HG03103 (cell line): ENCODE data around the gene STXBP5.

ENCODE experiments used
- ATAC-seq: cut with Tn5 transposase; IDR thresholded peaks from one replicate; pipeline ENCODE4 v1.9.1; 2021; ENCODE audit warnings: low read depth; ENCODE audit not compliant: unreplicated experiment

The STXBP5 gene

DNA sequence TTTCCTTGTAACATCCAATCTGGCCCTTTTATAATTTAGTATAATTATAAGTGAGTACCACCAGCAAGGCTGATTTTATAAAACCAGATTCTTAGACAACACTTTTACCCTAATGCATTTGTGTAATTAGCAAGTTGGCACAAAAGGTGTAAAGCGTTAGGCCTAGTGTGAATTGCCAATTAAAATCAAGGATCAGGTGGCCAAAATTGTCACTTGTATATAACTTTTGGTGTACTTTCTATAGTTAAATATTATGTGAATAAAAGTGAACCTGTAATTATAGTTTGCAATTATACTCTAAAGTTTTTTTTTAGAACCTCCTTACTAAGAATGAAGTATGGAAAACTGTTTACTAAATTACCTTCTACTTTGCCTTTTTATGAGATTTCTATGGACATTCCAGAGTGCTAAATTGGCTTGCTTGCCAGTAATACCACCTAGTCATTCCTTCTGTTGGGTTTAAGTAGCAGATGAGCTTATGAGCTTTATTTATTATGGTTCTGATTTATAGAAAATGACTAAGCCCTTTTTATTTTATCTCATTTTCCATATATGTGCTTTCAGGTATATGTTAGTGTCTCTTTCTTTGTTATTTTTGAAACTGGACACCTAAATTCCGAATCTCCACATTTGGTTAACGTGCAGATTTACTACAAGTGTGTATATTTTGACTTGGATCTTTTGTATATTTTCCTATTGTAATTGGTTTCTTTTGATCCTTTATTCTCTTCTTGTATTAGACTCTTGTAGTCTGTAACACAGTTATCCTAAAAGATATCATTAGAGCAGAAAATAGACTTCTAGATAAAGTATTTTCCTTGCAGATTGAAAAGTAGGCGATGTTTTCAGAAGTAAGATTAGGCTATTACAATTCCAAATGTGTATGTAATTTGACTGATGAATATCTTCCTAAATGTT lies 3.9 kb downstream of the STXBP5 start:
- no peak for ATAC-seq

DNA sequence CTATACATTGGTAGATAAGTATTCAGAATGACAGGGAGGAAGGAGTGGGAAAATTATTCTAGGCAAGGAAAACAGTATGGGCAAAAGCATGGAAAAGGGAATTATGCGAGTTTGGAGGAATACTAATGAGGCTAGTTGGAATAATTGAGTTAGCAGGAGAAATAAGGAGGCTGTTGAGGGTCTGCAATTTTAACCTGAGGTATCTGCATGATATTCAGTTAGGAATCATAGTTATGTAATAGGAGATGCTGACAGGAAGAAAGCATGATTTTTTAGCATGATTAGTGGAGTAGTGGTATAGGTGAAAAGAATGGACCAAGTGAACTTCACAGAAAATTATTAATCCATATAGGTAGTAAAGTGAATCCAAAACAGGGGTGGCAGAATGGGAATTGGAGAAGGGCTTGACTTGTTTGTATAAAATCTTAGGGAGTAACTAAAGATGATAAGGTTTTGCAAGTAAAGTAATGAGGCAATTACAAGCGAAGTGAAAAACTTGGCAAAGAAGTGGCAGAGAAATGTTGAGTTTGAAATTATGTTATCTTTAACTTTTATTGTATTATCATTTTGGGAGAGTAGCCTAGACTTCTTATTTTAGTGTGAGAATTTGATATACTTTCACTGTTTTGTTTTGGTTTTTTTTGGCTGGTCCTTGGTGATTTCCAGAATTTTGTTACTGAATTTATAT lies 5.7 kb downstream of the STXBP5 start:
- ATAC-seq = no peak

DNA sequence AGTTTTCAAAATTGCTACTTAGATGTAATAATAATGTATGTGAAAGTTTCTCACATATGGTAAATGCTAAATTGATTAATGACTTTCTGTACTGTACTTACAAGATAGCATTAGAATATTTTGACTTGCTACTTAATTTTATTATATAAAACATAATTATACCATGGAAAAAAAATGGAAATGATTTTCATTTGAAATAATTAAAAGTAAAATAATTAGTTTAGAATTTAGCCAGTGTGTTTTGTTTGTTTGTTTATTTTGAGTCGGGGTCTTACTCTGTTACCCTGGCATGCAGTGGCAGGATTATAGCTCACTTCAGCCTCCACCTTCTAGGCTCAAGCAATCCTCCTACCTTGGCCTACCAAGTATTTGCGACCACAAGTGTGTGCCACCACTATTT lies 7.1 kb downstream of the STXBP5 start:
- no peak for ATAC-seq

DNA sequence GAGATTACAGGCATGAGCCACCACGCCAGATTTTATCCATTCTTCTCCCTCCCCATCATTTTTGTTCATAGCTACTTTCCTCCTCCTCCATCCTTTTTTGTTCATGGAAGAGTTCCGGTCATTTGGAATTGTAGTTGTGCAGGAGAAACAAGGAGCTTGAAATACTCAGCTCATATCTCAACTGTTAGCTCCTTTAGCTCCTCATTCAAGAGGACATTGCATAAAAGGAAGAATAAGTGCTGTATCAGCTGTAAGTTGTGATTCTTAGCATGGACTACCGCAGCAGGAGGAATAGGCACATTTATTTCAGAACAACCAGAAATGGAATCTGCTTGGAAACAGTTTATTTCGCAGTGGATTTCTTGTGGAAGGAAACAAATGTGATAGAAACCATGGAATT lies 7.6 kb downstream of the STXBP5 start:
- ATAC-seq = no peak

DNA sequence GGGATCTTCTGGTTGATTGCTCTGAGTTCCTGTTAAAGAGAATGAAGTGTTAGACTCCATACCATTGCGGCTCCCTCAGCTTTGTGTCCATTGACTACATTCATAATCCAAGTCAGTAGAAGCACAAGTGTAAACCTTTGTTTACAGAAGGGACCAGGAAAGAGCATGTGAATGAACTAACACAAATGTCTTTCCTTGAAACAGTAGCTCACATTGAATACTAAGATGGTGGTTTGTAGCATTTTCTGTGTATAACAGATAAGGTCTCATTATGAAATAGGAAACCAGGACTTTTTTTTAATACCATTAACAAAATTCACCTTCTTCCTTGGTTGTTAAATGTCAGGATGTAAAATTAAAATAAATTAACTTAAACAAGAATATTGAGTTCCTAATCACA lies 8.4 kb downstream of the STXBP5 start:
- ATAC-seq = no peak

DNA sequence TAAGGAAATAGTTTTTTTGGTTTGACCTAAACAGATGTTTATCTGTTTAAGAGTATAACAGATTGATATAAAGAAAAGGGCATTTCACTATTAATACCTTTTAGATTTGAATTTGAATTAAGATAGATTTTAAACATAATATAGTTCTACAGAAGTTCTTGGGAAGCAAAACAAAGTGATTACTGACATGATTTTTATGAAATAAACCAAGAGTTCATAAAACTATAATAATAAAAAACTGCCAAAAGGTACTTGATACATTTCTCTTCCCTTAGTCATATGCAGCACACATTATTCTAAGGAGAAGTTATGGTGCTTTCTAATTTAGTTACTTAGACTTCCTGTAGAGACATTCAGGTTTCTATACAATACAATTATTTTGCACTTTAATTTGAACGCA lies 9.6 kb downstream of the STXBP5 start:
- no peak for ATAC-seq

DNA sequence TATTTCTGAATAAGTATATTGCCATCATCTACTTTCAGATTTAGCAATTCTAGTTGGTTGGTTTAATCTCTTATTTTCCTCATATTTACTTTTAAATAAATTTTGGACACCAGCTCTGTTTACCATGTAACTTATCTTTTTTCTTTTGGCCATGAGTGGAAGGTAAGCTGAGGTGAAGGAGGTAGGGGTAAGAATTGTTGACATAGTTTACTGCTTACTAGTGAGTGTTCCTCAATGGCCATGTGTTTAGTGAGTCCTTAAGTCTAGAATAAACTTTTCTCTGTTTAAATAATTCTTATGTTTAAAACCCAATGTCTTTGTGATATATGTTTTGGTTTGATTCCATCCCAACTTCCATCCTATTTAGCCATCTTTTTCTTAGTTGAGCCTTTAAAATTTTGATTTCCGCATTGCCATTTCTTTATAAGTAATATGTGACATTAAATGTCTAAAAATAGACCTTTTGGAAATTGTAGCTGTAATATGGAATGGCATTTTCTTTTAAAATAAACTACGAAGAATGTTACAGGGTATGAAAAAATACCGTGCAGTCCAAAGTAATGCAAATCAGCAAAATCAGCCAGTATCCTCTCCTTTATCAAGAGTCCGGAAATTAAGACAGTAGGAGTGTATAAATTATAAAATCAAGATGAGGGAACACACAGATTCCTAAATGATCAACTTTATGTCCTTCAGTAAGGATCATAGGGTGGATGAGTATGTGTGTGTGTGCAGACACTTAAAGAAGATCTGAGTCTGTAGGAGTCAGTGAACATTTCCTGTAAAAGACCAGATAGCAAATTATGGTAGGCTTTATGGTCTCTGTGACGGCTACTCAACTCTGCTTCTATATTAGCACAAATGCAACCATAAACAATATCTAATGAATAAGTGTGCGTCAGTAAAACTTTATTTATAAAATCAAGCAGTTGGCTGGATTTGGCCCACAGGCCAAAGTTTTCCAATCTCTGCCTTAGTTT lies 10.3 kb downstream of the STXBP5 start:
- ATAC-seq = no peak

DNA sequence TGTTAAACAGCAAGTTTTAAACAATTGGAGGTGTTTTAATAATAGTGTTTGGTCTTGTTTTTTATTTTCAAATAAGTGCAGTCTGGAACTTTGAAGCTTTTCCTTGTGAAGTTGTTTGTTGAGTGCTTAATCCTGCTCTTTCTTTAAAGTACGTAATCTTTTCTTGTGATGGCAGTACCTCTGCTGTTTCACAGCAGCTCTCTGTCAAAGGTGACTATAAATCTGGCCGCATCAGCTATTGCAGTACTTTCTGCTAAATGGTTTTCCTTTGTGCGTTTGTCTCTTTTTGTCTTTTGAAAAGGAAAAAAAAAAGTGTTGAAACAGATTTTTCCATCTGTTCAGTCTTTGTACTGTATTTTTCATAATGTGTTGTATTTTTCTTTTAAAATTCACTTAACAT lies 12.7 kb downstream of the STXBP5 start:
- no peak for ATAC-seq

DNA sequence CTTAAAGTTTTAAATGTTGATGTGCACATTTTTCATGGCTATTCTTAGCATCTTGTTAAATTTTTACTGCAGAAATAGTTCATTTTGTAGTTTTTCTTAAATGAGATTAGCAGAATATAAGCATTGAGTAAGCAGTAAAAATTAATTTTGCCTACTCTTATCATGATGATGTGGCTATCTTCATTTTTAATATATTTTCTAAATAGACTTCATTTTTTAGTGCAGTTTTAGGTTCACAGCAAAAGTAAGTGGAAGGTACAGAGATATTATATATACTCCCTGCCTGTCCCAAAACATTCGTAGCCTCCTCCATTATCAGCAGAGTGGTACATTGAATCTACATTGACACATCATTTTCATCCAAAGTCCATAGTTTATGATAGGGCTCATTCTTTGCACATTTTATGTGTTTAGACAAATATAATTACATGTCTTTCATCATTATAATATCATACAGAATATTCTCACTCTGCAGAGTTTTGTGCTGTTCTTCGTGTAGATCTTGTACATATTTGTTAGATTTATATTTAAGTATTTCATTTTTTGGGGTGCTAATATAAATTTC lies 13.7 kb downstream of the STXBP5 start:
- ATAC-seq = no peak

DNA sequence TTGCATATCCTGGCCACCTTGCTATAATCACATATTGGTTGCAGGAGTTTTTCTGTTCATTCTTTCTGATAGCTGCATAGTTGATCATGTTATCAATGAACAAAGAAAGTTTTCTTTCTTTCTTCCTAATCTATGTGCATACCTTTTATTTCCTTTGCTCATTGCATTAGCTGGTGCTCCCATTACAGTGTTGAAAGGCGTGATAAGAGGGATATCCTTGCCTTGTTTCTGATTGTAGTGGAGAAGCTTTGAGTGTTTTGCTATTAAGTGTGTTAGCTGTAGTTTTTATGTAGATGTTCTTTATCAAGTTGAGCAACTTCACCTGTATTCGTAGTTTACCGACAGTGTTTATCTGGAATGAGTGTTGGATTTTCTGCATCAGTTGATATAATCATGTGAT lies 14.6 kb downstream of the STXBP5 start:
- no peak for ATAC-seq

DNA sequence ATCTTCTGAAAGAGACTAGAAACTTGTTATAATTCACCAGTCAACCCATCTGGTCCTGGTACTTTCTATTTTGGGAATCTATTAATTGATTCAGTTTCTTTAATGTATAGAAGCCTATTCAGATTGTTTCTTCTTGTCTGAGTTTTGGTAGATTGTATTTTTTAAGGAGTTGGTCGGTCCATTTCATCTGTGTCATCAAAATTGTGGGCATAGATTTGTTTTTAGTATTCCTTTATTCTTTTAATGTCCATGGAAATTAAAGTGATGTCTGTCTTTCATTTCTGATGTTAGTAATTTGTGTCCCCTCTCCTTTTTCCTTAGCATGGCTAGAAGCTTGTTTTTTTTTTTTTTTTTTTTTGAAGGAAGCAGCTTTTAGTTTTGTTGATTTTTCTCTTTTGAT lies 15.2 kb downstream of the STXBP5 start:
- ATAC-seq = no peak

DNA sequence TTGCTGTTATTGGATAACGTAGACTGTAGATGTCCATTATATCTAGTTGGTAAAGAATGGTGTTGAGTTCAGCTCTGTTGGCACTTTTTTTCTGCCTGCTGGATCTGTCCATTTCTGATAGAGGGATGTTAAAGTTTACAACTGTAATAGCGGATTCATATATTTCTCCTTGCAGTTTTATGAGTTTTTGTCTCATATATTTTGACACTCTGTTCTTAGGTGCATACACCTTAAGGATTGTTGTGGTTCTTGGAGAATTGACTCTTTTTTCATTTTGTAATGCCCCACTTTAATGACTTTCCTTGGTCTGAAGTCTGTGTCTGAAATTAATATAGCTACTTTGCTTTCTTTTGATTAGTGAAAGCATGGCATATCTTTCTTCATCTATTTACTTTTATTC lies 16.1 kb downstream of the STXBP5 start:
- no peak for ATAC-seq

DNA sequence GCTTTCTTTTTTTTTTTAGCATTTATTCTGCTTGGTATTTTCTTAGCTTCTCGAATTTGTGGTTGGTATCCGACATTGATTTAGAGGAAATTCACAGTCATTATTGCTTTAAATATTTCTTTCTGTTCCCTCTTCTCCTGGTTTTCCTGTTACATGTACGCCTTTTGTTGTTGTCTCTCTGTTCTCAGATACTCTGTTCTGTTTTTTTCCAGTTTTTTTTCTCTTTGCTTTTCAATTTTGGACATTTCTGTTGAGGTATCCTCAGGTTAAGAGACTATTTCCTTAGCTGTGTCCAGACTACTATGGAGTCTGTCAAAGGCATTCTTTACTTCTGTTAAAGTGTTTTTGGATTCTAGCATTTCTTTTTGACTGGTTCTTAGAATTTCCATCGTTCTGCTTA lies 17.5 kb downstream of the STXBP5 start:
- ATAC-seq = no peak

DNA sequence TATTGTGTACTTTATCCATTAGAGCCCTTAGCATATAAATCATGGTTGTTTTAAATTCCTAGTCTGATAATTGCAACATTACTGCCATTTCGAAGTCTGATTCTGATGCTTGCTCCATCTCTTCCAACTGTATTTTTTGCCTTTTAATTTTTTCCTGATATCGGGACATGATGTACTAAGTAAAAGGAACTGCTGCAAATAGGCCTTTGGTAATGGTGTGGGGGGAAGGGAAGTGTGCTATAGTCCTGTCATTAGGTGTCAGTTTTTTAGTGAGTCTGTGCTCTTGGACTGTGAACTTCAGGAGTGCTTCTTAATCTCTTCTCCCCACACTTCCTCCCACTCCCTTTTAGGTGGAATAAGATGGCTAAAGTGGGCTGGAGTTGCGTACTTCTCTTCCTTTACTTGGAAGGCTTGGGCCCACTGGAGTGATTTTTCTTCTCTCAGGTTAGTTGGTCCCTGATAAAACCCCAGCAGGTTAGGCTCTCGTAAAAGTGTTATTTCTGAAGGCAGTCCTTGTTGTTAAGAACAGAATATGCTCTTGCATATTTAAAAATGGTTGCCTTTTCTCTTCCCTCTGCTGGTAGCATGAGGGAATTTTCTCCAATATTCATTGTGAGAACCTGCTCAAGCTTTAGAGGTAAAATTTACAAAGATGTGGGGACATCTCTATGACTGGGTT lies 18.1 kb downstream of the STXBP5 start:
- peak; percentile 55 for ATAC-seq

DNA sequence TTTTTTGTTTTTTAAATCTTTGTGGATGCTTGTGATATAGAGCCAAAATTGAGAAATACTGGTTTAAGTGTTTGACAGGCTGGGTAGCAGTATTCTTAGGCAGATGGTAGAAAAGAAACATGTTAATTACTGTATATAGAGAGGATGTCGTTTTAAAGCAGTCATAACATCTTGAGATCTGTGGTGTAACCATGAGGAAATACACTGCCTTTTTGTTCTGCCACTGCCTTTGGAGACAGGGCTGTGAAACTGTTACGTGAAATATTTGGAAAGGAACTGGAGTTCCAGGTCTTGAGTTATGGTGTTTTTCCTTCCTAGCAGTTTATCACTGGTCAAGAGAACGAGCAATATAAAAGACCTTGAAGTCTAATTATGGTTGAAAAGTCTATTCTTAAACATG lies 19.5 kb downstream of the STXBP5 start:
- no peak for ATAC-seq

DNA sequence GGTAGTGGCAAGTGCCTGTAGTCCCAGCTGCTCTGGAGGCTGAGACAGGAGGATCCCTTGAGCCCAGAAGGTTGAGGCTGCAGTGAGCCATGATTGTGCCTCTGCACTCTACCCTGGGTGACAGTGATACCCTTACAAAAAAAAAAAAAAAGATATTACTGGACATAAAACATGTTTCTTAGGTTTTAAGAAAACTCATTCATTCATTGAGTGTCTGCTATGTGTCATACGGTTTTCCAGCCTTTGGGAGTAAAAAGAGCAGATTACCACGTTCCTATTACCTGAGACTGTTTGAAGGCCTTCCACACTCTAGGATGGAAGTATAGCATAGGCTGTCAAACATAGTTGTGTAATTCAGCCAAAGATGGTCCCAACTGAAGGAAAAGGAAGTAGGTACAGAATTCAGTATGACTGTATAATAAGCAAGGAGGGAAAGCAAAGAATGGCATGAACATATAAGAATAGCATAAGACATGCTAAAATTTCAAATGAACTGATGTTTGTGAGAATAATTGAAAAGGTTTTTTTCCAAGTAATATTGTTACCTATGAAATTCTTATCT lies 22.0 kb downstream of the STXBP5 start:
- no peak for ATAC-seq

DNA sequence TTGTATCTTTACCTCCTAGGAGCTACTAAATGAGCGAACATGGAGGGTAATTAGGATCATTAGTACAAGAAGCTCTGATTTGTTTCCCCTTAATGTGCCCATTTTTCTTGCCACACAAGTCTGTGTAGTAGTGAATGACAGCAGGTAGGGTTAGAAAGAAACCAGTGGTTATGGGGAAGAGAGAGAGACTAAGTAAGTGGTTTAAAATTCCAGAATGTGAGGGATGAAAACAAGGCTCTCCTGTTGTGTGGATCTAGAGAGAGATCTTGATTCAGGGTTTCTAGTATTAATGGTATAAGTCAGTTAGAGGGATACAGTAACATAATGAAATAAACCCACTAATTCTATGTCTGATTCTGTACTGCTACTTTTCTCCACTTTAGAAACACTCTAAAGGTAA lies 22.7 kb downstream of the STXBP5 start:
- ATAC-seq = no peak

DNA sequence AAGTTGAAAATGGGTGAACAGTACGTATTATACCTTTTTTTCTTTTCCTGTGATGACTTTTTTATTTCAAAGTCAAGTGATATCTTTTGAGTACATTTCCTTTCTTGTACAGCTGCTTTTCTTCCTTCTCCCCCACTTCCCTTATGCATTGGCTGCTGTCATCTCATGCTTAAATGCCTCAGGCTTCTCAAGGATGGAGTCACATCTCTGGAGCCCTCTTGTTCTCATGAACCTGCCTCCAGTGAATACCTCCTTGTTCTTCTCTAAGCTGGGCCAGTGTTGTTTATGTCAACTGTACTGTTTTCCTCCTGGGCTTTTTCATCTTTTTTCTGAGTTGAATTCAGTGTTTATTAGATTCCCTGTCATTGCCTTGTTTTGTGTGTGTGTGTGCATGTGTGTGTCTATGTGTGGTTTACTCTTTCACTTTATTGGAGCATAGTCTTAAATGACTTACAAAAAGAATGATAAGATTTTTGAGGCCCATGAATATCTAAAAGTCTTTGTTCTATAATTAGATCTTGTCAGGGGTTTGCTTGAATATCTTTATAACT lies 23.6 kb downstream of the STXBP5 start:
- no peak for ATAC-seq

DNA sequence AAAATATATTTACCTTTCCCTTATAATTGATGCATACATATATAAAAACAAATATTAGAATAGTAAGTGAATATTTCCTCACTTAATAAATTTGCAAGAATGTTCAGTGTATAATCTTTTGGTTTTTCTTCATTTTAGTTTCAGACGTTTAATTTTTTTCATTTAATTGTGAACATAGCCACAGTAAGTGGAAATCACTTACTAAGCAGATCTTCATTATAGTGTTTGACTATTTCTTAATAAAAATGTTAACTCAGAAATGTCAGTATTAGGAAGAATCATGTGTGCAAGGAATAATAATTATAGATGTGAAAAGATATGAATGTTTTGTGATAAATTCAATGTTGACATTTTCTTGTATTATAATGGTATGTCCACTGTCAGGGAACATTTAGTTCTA lies 27.4 kb downstream of the STXBP5 start:
- ATAC-seq = no peak
